WTC11 (cell line): ENCODE data around the gene RAET1E. TPM values are rescaled to one million over a fixed set of nuclear protein-coding genes. Genes with fewer than 3 reads are reported as not detected.
"Not testable (repeated sequence)": the region's sequence is repeated elsewhere in the genome, so short reads cannot be mapped to it uniquely, and the experiment has no call there.

Source experiments
- ATAC-seq: fragments of 200-7000 bp; cut with Tn5 transposase; 2 replicates; pipeline ENCODE4 v1.10.0; 2021; ENCODE audit warnings: mild to moderate bottlenecking, moderate library complexity
- CTCF ChIA-PET: fragments of 300-600 bp; sonication (Branson Sonifier 250); formaldehyde crosslinking; loops from one replicate; lab custom pipeline; 2021; ENCODE audit warnings: antibody characterized with exemption; lab: Charles Lee
- POLR2A ChIA-PET: fragments of 350-600 bp; sonication (Branson Sonifier 250); formaldehyde crosslinking; loops from one replicate; lab custom pipeline; 2021; ENCODE audit warnings: antibody characterized with exemption; lab: Charles Lee
- DNase-seq: peaks from one replicate; pipeline ENCODE4 v3.0.0; 2021; ENCODE audit warnings: low spot score
- H3K27ac Mint-ChIP-seq: 2 replicates; pipeline ENCODE4 v1.8.0; 2021; ENCODE audit warnings: mixed read lengths
- H3K27me3 Mint-ChIP-seq: 2 replicates; pipeline ENCODE4 v1.8.0; 2021; ENCODE audit warnings: low read depth, mild to moderate bottlenecking, moderate library complexity, mixed read lengths
- H3K36me3 Mint-ChIP-seq: 2 replicates; pipeline ENCODE4 v1.8.0; 2021; ENCODE audit warnings: mixed read lengths
- H3K4me1 Mint-ChIP-seq: 2 replicates; pipeline ENCODE4 v1.8.0; 2022; ENCODE audit warnings: mixed read lengths
- H3K4me3 Mint-ChIP-seq: 2 replicates; pipeline ENCODE4 v1.8.0; 2021; ENCODE audit warnings: mild to moderate bottlenecking, moderate library complexity, mixed read lengths
- H3K9me3 Mint-ChIP-seq: 2 replicates; pipeline ENCODE4 v1.8.0; 2021; ENCODE audit warnings: mixed read lengths
- CTCF ChIP-seq: fragments of 200-600 bp; IDR thresholded peaks from 2 replicates; pipeline ENCODE4 v1.8.0; 2022; ENCODE audit warnings: antibody characterized with exemption
- FOXP1 ChIP-seq: sonication (generic); formaldehyde crosslinking; IDR thresholded peaks from 2 replicates; pipeline ENCODE4 v1.8.0; 2022; ENCODE audit warnings: missing genetic modification reagents, mild to moderate bottlenecking, moderate library complexity, borderline replicate concordance
- GTF2I ChIP-seq: fragments of 250-450 bp; sonication (Bioruptor Pico); conservative IDR thresholded peaks from 2 replicates; pipeline ENCODE4 v1.4.0; 2021; ENCODE audit warnings: mild to moderate bottlenecking
- HMGA2 ChIP-seq: fragments of 250-450 bp; sonication (Bioruptor Pico); IDR thresholded peaks from 2 replicates; pipeline ENCODE4 v1.4.0; 2021; ENCODE audit warnings: mild to moderate bottlenecking, moderate library complexity
- SP1 ChIP-seq: sonication (generic); formaldehyde crosslinking; conservative IDR thresholded peaks from 2 replicates; pipeline ENCODE4 v1.8.1; 2022; ENCODE audit warnings: missing genetic modification reagents
- USF1 ChIP-seq: sonication (generic); formaldehyde crosslinking; IDR thresholded peaks from 2 replicates; pipeline ENCODE4 v1.8.0; 2022; ENCODE audit warnings: mild to moderate bottlenecking, missing genetic modification reagents
- ZBTB21 ChIP-seq: sonication (generic); formaldehyde crosslinking; IDR thresholded peaks from 2 replicates; pipeline ENCODE4 v1.8.1; 2023; ENCODE audit warnings: mild to moderate bottlenecking, missing genetic modification reagents, borderline replicate concordance
- ZNF416 ChIP-seq: fragments of 250-450 bp; sonication (Bioruptor Pico); IDR thresholded peaks from 2 replicates; pipeline ENCODE4 v1.9.0; 2021; ENCODE audit warnings: mild to moderate bottlenecking, inconsistent platforms
- total RNA-seq: library from RNA; stranded (reverse); gene quantifications from 3 replicates; pipeline ENCODE4 v1.2.3, GENCODE V29; 2021
- TF ChIP-seq, protein P1 (sequence below): sonication (generic); formaldehyde crosslinking; IDR thresholded peaks from 2 replicates; pipeline ENCODE4 v1.8.1; 2023; ENCODE audit warnings: mild to moderate bottlenecking, moderate library complexity, missing genetic modification reagents
- TF ChIP-seq, protein P2 (sequence below): sonication (generic); formaldehyde crosslinking; IDR thresholded peaks from 2 replicates; pipeline ENCODE4 v1.8.0; 2023; ENCODE audit warnings: missing genetic modification reagents, mild to moderate bottlenecking, borderline replicate concordance

Gene RAET1E
- total RNA-seq, 1 experiment from 2014 or later, result not detected

GRCh38 chr6:149927025-149927424 lies 29.1 kb upstream of the RAET1E start:
- Mint-ChIP-seq H3K27me3 (peaks cover 97% of the 10 kb centered on the region), H3K4me1 (peaks cover 12% of the 10 kb centered on the region)
- H3K4me3 Mint-ChIP-seq, H3K36me3 Mint-ChIP-seq, ATAC-seq, POLR2A ChIA-PET, H3K27ac Mint-ChIP-seq, DNase-seq, H3K9me3 Mint-ChIP-seq: not testable (repeated sequence)
- CTCF ChIA-PET, result interaction anchor here (1.0 kb wide), 2 partner anchors 87 to 104 kb away, joined by 3 to 4 read pairs; no protein-coding TSS in a partner anchor
- peak; percentile 91 for TF ChIP-seq HMGA2

GRCh38 chr6:149925974-149926777 lies 28.3 kb upstream of the RAET1E start:
- TF ChIP-seq, protein P1, sequence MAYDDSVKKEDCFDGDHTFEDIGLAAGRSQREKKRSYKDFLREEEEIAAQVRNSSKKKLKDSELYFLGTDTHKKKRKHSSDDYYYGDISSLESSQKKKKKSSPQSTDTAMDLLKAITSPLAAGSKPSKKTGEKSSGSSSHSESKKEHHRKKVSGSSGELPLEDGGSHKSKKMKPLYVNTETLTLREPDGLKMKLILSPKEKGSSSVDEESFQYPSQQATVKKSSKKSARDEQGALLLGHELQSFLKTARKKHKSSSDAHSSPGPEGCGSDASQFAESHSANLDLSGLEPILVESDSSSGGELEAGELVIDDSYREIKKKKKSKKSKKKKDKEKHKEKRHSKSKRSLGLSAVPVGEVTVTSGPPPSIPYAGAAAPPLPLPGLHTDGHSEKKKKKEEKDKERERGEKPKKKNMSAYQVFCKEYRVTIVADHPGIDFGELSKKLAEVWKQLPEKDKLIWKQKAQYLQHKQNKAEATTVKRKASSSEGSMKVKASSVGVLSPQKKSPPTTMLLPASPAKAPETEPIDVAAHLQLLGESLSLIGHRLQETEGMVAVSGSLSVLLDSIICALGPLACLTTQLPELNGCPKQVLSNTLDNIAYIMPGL (CRISPR knock-in tag), result no peak
- TF ChIP-seq FOXP1 (CRISPR knock-in tag) (no peak), CTCF (peak; percentile 86)
- Mint-ChIP-seq H3K27me3 (peaks cover 97% of the 10 kb centered on the region), H3K4me3 (peak overlapping the region; percentile 70), H3K36me3 (no peaks in the 10 kb centered on the region), H3K4me1 (peaks cover 14% of the 10 kb centered on the region), H3K9me3 (no peaks in the 10 kb centered on the region), H3K27ac (no peak overlapping the region)
- DNase-seq (peak; percentile 93), ATAC-seq (peak; percentile 80)
- CTCF ChIA-PET, result interaction anchor here (1.0 to 2.3 kb wide), 3 partner anchors 86 to 103 kb away, joined by 3 to 19 read pairs (median 4); no protein-coding TSS in a partner anchor
- POLR2A ChIA-PET, result no interaction called here

GRCh38 chr6:149925253-149925973 lies 27.5 kb upstream of the RAET1E start:
- peaks cover 14% of the 10 kb centered on the region for H3K4me1 Mint-ChIP-seq
- ATAC-seq (no peak), DNase-seq (peak; percentile 25)
- no peak for TF ChIP-seq ZBTB21 (CRISPR knock-in tag)
- no peak for TF ChIP-seq SP1 (CRISPR knock-in tag)
- no peak for TF ChIP-seq GTF2I (CRISPR knock-in tag)
- no peak for TF ChIP-seq ZNF416 (CRISPR knock-in tag)
- TF ChIP-seq USF1, result no peak
- TF ChIP-seq, protein P2, sequence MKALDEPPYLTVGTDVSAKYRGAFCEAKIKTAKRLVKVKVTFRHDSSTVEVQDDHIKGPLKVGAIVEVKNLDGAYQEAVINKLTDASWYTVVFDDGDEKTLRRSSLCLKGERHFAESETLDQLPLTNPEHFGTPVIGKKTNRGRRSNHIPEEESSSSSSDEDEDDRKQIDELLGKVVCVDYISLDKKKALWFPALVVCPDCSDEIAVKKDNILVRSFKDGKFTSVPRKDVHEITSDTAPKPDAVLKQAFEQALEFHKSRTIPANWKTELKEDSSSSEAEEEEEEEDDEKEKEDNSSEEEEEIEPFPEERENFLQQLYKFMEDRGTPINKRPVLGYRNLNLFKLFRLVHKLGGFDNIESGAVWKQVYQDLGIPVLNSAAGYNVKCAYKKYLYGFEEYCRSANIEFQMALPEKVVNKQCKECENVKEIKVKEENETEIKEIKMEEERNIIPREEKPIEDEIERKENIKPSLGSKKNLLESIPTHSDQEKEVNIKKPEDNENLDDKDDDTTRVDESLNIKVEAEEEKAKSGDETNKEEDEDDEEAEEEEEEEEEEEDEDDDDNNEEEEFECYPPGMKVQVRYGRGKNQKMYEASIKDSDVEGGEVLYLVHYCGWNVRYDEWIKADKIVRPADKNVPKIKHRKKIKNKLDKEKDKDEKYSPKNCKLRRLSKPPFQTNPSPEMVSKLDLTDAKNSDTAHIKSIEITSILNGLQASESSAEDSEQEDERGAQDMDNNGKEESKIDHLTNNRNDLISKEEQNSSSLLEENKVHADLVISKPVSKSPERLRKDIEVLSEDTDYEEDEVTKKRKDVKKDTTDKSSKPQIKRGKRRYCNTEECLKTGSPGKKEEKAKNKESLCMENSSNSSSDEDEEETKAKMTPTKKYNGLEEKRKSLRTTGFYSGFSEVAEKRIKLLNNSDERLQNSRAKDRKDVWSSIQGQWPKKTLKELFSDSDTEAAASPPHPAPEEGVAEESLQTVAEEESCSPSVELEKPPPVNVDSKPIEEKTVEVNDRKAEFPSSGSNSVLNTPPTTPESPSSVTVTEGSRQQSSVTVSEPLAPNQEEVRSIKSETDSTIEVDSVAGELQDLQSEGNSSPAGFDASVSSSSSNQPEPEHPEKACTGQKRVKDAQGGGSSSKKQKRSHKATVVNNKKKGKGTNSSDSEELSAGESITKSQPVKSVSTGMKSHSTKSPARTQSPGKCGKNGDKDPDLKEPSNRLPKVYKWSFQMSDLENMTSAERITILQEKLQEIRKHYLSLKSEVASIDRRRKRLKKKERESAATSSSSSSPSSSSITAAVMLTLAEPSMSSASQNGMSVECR (CRISPR knock-in tag), result no peak
- H3K27me3 Mint-ChIP-seq, result peaks cover 97% of the 10 kb centered on the region
- ChIA-PET CTCF (interaction anchor here (0.9 to 2.3 kb wide), 5 partner anchors 15 to 126 kb away, joined by 3 to 19 read pairs (median 5); no protein-coding TSS in a partner anchor), POLR2A (interaction anchor here (1.2 kb wide), 1 partner anchor 85 kb away, joined by 3 read pairs; no protein-coding TSS in a partner anchor)
- H3K4me3 Mint-ChIP-seq, result peak overlapping the region; percentile 70
- no peaks in the 10 kb centered on the region for H3K36me3 Mint-ChIP-seq
- H3K27ac Mint-ChIP-seq, result no peak overlapping the region
- H3K9me3 Mint-ChIP-seq, result no peaks in the 10 kb centered on the region
